ENCODE results near the gene XXYLT1. TPM values are rescaled to one million over a fixed set of nuclear protein-coding genes. Genes with fewer than 3 reads are reported as not detected.
A peak's percentile ranks its signal among the peaks of the same experiment; 100 is the strongest.

The XXYLT1 gene
- total RNA-seq, 1 experiment from 2014 or later = 53.9 TPM

GRCh38 chr3:195181113-195181498 is 89.9 kb downstream of the XXYLT1 start:
- intact Hi-C loops (cut with micrococcal nuclease; ENCODE audit: unreplicated experiment) = no loop called here
- Histone ChIP-seq H3K36me3 (ENCODE audit: insufficient read depth, low read length, poor library complexity, severe bottlenecking) (no peaks in the 10 kb centered on the region), H3K27me3 (replicated peaks; ENCODE audit: insufficient read depth, low read depth, low read length, poor library complexity) (no peaks in the 10 kb centered on the region), H3K4me3 (ENCODE audit: low read depth, low read length, poor library complexity, severe bottlenecking) (no peak overlapping the region), H3K4me1 (ENCODE audit: insufficient read depth, low read length, poor library complexity, severe bottlenecking) (peaks cover 82% of the 10 kb centered on the region), H3K27ac (ENCODE audit: low read depth, low read length, poor library complexity, severe bottlenecking) (peak overlapping the region; percentile 89), H3K9me3 (ENCODE audit: low read depth, low read length, poor library complexity, severe bottlenecking) (no peaks in the 10 kb centered on the region)
- no TSS peak for BruUV-seq (replicated peaks)
- DNase-seq (ENCODE audit: low spot score) = no peak
- TF ChIP-seq, protein P1, sequence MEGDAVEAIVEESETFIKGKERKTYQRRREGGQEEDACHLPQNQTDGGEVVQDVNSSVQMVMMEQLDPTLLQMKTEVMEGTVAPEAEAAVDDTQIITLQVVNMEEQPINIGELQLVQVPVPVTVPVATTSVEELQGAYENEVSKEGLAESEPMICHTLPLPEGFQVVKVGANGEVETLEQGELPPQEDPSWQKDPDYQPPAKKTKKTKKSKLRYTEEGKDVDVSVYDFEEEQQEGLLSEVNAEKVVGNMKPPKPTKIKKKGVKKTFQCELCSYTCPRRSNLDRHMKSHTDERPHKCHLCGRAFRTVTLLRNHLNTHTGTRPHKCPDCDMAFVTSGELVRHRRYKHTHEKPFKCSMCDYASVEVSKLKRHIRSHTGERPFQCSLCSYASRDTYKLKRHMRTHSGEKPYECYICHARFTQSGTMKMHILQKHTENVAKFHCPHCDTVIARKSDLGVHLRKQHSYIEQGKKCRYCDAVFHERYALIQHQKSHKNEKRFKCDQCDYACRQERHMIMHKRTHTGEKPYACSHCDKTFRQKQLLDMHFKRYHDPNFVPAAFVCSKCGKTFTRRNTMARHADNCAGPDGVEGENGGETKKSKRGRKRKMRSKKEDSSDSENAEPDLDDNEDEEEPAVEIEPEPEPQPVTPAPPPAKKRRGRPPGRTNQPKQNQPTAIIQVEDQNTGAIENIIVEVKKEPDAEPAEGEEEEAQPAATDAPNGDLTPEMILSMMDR (conservative IDR thresholded peaks at IDR 0.05; ENCODE audit: low read depth, low read length) = no peak
- TF ChIP-seq EZH2 (IDR thresholded peaks at IDR 0.05; ENCODE audit: borderline replicate concordance, low read depth, low read length, poor library complexity, severe bottlenecking) = no peak
- POLR2A ChIA-PET (ENCODE audit: low non-redundant PET) = no interaction called here
- CTCF ChIA-PET = no interaction called here

DNA sequence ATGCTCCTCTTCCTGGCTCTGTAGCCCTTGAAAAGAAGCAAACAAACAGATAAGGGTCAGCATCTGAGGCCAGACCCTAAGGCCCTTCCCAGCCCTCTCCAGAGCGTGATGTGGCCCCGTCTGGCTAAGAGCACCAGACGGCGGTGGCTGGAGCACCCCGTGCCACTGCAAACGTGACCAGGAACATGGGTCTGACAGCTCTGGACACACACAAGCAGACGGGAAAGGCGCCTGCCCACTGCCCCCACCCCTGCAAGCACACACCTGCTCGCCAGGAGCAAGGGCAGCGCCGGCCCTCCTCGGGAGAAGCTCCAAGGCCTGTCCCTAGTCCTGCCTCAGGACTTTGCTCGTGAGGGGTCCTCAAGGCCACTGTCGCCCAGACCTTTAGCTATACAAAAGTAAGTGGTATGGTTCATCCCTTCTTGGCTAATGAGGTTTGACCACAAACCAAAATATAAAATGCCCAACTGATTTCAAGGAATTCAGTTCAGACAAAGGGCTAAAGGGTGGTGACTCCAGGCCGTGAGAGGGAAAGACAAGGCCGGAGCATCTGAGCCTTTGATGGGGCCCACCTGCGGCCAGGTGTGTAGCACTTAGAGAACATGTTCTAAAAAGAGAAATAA is 90.4 kb downstream of the XXYLT1 start:
- no TSS peak for BruUV-seq (replicated peaks)

GRCh38 chr3:195179776-195180489 is 91.0 kb downstream of the XXYLT1 start:
- H3K27ac ChIP-seq (ENCODE audit: low read depth, low read length, poor library complexity, severe bottlenecking) = peak overlapping the region; percentile 89

More for the DNA sequence above, 90.4 kb downstream of the XXYLT1 start:
- TF ChIP-seq, protein P1 (conservative IDR thresholded peaks at IDR 0.05; ENCODE audit: low read depth, low read length) = no peak
- ChIA-PET CTCF (no interaction called here), POLR2A (ENCODE audit: low non-redundant PET) (no interaction called here)
- intact Hi-C loops (cut with micrococcal nuclease; ENCODE audit: unreplicated experiment) = no loop called here
- Histone ChIP-seq H3K27me3 (replicated peaks; ENCODE audit: insufficient read depth, low read depth, low read length, poor library complexity) (no peaks in the 10 kb centered on the region), H3K4me1 (ENCODE audit: insufficient read depth, low read length, poor library complexity, severe bottlenecking) (peaks cover 77% of the 10 kb centered on the region), H3K9me3 (ENCODE audit: low read depth, low read length, poor library complexity, severe bottlenecking) (no peaks in the 10 kb centered on the region), H3K36me3 (ENCODE audit: insufficient read depth, low read length, poor library complexity, severe bottlenecking) (peaks cover 1% of the 10 kb centered on the region), H3K4me3 (ENCODE audit: low read depth, low read length, poor library complexity, severe bottlenecking) (no peak overlapping the region), H3K27ac (ENCODE audit: low read depth, low read length, poor library complexity, severe bottlenecking) (peak overlapping the region; percentile 89)
- no peak for DNase-seq (ENCODE audit: low spot score)

More at GRCh38 chr3:195179776-195180489, 91.0 kb downstream of the XXYLT1 start:
- intact Hi-C loops (cut with micrococcal nuclease; ENCODE audit: unreplicated experiment) = no loop called here
- Histone ChIP-seq H3K27me3 (replicated peaks; ENCODE audit: insufficient read depth, low read depth, low read length, poor library complexity) (no peaks in the 10 kb centered on the region), H3K4me3 (ENCODE audit: low read depth, low read length, poor library complexity, severe bottlenecking) (no peak overlapping the region), H3K4me1 (ENCODE audit: insufficient read depth, low read length, poor library complexity, severe bottlenecking) (peaks cover 71% of the 10 kb centered on the region), H3K9me3 (ENCODE audit: low read depth, low read length, poor library complexity, severe bottlenecking) (no peaks in the 10 kb centered on the region), H3K36me3 (ENCODE audit: insufficient read depth, low read length, poor library complexity, severe bottlenecking) (peaks cover 3% of the 10 kb centered on the region)
- peak; percentile 69 for DNase-seq (ENCODE audit: low spot score)
- TF ChIP-seq, protein P1 (conservative IDR thresholded peaks at IDR 0.05; ENCODE audit: low read depth, low read length) = no peak
- no peak for TF ChIP-seq EZH2 (IDR thresholded peaks at IDR 0.05; ENCODE audit: borderline replicate concordance, low read depth, low read length, poor library complexity, severe bottlenecking)
- CTCF ChIA-PET = no interaction called here
- POLR2A ChIA-PET (ENCODE audit: low non-redundant PET) = no interaction called here
- no TSS peak for BruUV-seq (replicated peaks)
